RKO (cell line): ENCODE results near the gene IL36RN.

ENCODE experiments used
- DNase-seq: peaks from one replicate; pipeline ENCODE4 v3.0.0-alpha.2; 2016; ENCODE audit warnings: low spot score

The IL36RN gene

GRCh38 chr2:113050921-113051895 is 7.8 kb upstream of the IL36RN start:
- DNase-seq: no peak

GRCh38 chr2:113052396-113052917 is 6.5 kb upstream of the IL36RN start, which contains the start of gene IL36B:
Gene IL36B, minus strand, starts transcription at chr2:113052867.
- no peak for DNase-seq

GRCh38 chr2:113053666-113054065 is 5.3 kb upstream of the IL36RN start:
- no peak for DNase-seq

GRCh38 chr2:113054066-113054465 is 4.9 kb upstream of the IL36RN start:
- no peak for DNase-seq

GRCh38 chr2:113056521-113056920 is 2.5 kb upstream of the IL36RN start:
- DNase-seq: no peak

- DNase-seq: no peak
Observed at GRCh38 chr2:113057117-113057516, 1.9 kb upstream of the IL36RN start.

- DNase-seq: no peak
Observed at GRCh38 chr2:113058411-113058994, 495 bp upstream of the IL36RN start.

GRCh38 chr2:113060396-113060795 is 1.4 kb downstream of the IL36RN start:
- DNase-seq: no peak

GRCh38 chr2:113060796-113061195 is 1.8 kb downstream of the IL36RN start:
- no peak for DNase-seq

- DNase-seq: no peak
Observed at GRCh38 chr2:113061241-113061640, 2.2 kb downstream of the IL36RN start.

GRCh38 chr2:113061896-113062770 is 3.1 kb downstream of the IL36RN start:
- no peak for DNase-seq

- DNase-seq: no peak
Observed at GRCh38 chr2:113064281-113064680, 5.3 kb downstream of the IL36RN start.

- no peak for DNase-seq
Observed at GRCh38 chr2:113064898-113065297, 5.9 kb downstream of the IL36RN start.

GRCh38 chr2:113067681-113068080 is 8.7 kb downstream of the IL36RN start, which contains the start of gene IL1F10:
Gene IL1F10, plus strand, starts transcription at chr2:113067970. Its CDS starts 4,769 bp downstream, at chr2:113072739.
- DNase-seq: no peak

- DNase-seq: no peak
Observed at GRCh38 chr2:113068249-113068648, 9.3 kb downstream of the IL36RN start.

GRCh38 chr2:113068706-113069485 is 9.9 kb downstream of the IL36RN start:
- no peak for DNase-seq

- DNase-seq: no peak
Observed at GRCh38 chr2:113069676-113070605, 10.9 kb downstream of the IL36RN start.

GRCh38 chr2:113070606-113070975 is 11.6 kb downstream of the IL36RN start:
- DNase-seq: no peak

- no peak for DNase-seq
Observed at GRCh38 chr2:113072584-113072983, 13.6 kb downstream of the IL36RN start.

- no peak for DNase-seq
Observed at GRCh38 chr2:113073325-113073834, 14.4 kb downstream of the IL36RN start.
